HG02938 (cell line): ENCODE data around the gene TOMM40L.

Experiments
- ATAC-seq: cut with Tn5 transposase; IDR thresholded peaks from one replicate; pipeline ENCODE4 v1.9.1; 2021; ENCODE audit warnings: mild to moderate bottlenecking, moderate library complexity; ENCODE audit not compliant: unreplicated experiment

Gene TOMM40L

GRCh38 chr1:161196521-161197451, 29.1 kb upstream of the TOMM40L start:
- no peak for ATAC-seq

- ATAC-seq, result no peak
Measured at GRCh38 chr1:161197560-161198193, 28.2 kb upstream of the TOMM40L start.

GRCh38 chr1:161198194-161198896, 27.5 kb upstream of the TOMM40L start:
- no peak for ATAC-seq

GRCh38 chr1:161198897-161199431, 26.9 kb upstream of the TOMM40L start, which contains the start of gene ADAMTS4:
ADAMTS4 (minus strand) TSS chr1:161199054; CDS start chr1:161198627, 427 bp downstream.
- ATAC-seq, result no peak

- ATAC-seq, result no peak
Measured at GRCh38 chr1:161199506-161200139, 26.2 kb upstream of the TOMM40L start.

- no peak for ATAC-seq
Measured at GRCh38 chr1:161200421-161200991, 25.4 kb upstream of the TOMM40L start.

GRCh38 chr1:161200992-161201835, 24.6 kb upstream of the TOMM40L start:
- ATAC-seq, result no peak

GRCh38 chr1:161201836-161202712, 23.8 kb upstream of the TOMM40L start, which contains the start of gene NDUFS2:
NDUFS2 (plus strand) TSS chr1:161202367; CDS start chr1:161202386, 19 bp downstream.
- peak; percentile 98 for ATAC-seq

- ATAC-seq, result no peak
Measured at GRCh38 chr1:161206411-161207140, 19.3 kb upstream of the TOMM40L start.

- no peak for ATAC-seq
Measured at GRCh38 chr1:161207173-161207572, 18.7 kb upstream of the TOMM40L start.

GRCh38 chr1:161209790-161210409, 16.0 kb upstream of the TOMM40L start:
- ATAC-seq, result peak; percentile 64

GRCh38 chr1:161214369-161214768, 11.5 kb upstream of the TOMM40L start:
- no peak for ATAC-seq

- ATAC-seq, result no peak
Measured at GRCh38 chr1:161215076-161215475, 10.8 kb upstream of the TOMM40L start, which contains the start of gene FCER1G. FCER1G (plus strand) TSS chr1:161215295; CDS start chr1:161215322, 27 bp downstream.

- peak; percentile 91 for ATAC-seq
Measured at GRCh38 chr1:161216945-161217712, 8.7 kb upstream of the TOMM40L start.

GRCh38 chr1:161217831-161218230, 8.0 kb upstream of the TOMM40L start:
- ATAC-seq, result no peak
